Measurements from ENCODE around the gene CCL27.
A peak's percentile ranks its signal among the peaks of the same experiment; 100 is the strongest.

Gene CCL27

GRCh38 chr9:34690983-34691935 lies 28.8 kb upstream of the CCL27 start, which contains the start of gene CCL19:
CCL19 (minus strand) TSS chr9:34691276; CDS start chr9:34691139, 137 bp downstream.
- no peaks in the 10 kb centered on the region for H3K36me3 ChIP-seq (ENCODE audit: control insufficient read depth, insufficient read depth, low read length, severe bottlenecking)
- no peak within 1 kb of the TSS for H3K4me3 ChIP-seq (ENCODE audit: low read length)
- peaks cover 21% of the 10 kb centered on the region for H3K4me1 ChIP-seq (ENCODE audit: control insufficient read depth, insufficient read depth, low read length)
- no peak within 1 kb of the TSS for H3K9ac ChIP-seq (ENCODE audit: low read length)
- H3K9me3 ChIP-seq (ENCODE audit: control insufficient read depth, low read length): no peaks in the 10 kb centered on the region
- no peaks in the 10 kb centered on the region for H3K27me3 ChIP-seq (replicated peaks; ENCODE audit: control insufficient read depth, insufficient read depth, low read length)
- DNase-seq (ENCODE audit: low read depth): no peak

- H3K4me1 ChIP-seq (ENCODE audit: control insufficient read depth, insufficient read depth, low read length): peaks cover 37% of the 10 kb centered on the region
- H3K27me3 ChIP-seq (replicated peaks; ENCODE audit: control insufficient read depth, insufficient read depth, low read length): no peaks in the 10 kb centered on the region
- H3K36me3 ChIP-seq (ENCODE audit: control insufficient read depth, insufficient read depth, low read length, severe bottlenecking): no peaks in the 10 kb centered on the region
- H3K9ac ChIP-seq (ENCODE audit: low read length): no peak overlapping the region
- no peak overlapping the region for H3K4me3 ChIP-seq (ENCODE audit: low read length)
- DNase-seq (ENCODE audit: low read depth): no peak
- no peaks in the 10 kb centered on the region for H3K9me3 ChIP-seq (ENCODE audit: control insufficient read depth, low read length)
These were observed 27.1 kb upstream of the CCL27 start for GRCh38 chr9:34689512-34689911.

- peaks cover 37% of the 10 kb centered on the region for H3K4me1 ChIP-seq (ENCODE audit: control insufficient read depth, insufficient read depth, low read length)
- H3K9me3 ChIP-seq (ENCODE audit: control insufficient read depth, low read length): no peaks in the 10 kb centered on the region
- no peak for DNase-seq (ENCODE audit: low read depth)
- no peaks in the 10 kb centered on the region for H3K27me3 ChIP-seq (replicated peaks; ENCODE audit: control insufficient read depth, insufficient read depth, low read length)
- H3K9ac ChIP-seq (ENCODE audit: low read length): no peak overlapping the region
- H3K4me3 ChIP-seq (ENCODE audit: low read length): no peak overlapping the region
- H3K36me3 ChIP-seq (ENCODE audit: control insufficient read depth, insufficient read depth, low read length, severe bottlenecking): no peaks in the 10 kb centered on the region
These were observed 26.6 kb upstream of the CCL27 start for GRCh38 chr9:34689116-34689470.

GRCh38 chr9:34688329-34689115 lies 26.1 kb upstream of the CCL27 start:
- no peak overlapping the region for H3K4me3 ChIP-seq (ENCODE audit: low read length)
- H3K36me3 ChIP-seq (ENCODE audit: control insufficient read depth, insufficient read depth, low read length, severe bottlenecking): no peaks in the 10 kb centered on the region
- no peaks in the 10 kb centered on the region for H3K27me3 ChIP-seq (replicated peaks; ENCODE audit: control insufficient read depth, insufficient read depth, low read length)
- H3K4me1 ChIP-seq (ENCODE audit: control insufficient read depth, insufficient read depth, low read length): peaks cover 37% of the 10 kb centered on the region
- H3K9me3 ChIP-seq (ENCODE audit: control insufficient read depth, low read length): no peaks in the 10 kb centered on the region
- DNase-seq (ENCODE audit: low read depth): no peak
- H3K9ac ChIP-seq (ENCODE audit: low read length): no peak overlapping the region

GRCh38 chr9:34687276-34688030 lies 25.0 kb upstream of the CCL27 start:
- Histone ChIP-seq H3K9me3 (ENCODE audit: control insufficient read depth, low read length) (no peaks in the 10 kb centered on the region), H3K27me3 (replicated peaks; ENCODE audit: control insufficient read depth, insufficient read depth, low read length) (no peaks in the 10 kb centered on the region), H3K4me1 (ENCODE audit: control insufficient read depth, insufficient read depth, low read length) (peaks cover 37% of the 10 kb centered on the region), H3K4me3 (ENCODE audit: low read length) (peak overlapping the region; percentile 6), H3K36me3 (ENCODE audit: control insufficient read depth, insufficient read depth, low read length, severe bottlenecking) (no peaks in the 10 kb centered on the region), H3K9ac (ENCODE audit: low read length) (peak overlapping the region; percentile 14)
- DNase-seq (ENCODE audit: low read depth): no peak

GRCh38 chr9:34686732-34687131 lies 24.3 kb upstream of the CCL27 start:
- H3K27me3 ChIP-seq (replicated peaks; ENCODE audit: control insufficient read depth, insufficient read depth, low read length): no peaks in the 10 kb centered on the region
- H3K4me1 ChIP-seq (ENCODE audit: control insufficient read depth, insufficient read depth, low read length): peaks cover 37% of the 10 kb centered on the region
- H3K36me3 ChIP-seq (ENCODE audit: control insufficient read depth, insufficient read depth, low read length, severe bottlenecking): no peaks in the 10 kb centered on the region
- DNase-seq (ENCODE audit: low read depth): no peak
- peak overlapping the region; percentile 14 for H3K9ac ChIP-seq (ENCODE audit: low read length)
- peak overlapping the region; percentile 6 for H3K4me3 ChIP-seq (ENCODE audit: low read length)
- H3K9me3 ChIP-seq (ENCODE audit: control insufficient read depth, low read length): no peaks in the 10 kb centered on the region

GRCh38 chr9:34686231-34686630 lies 23.8 kb upstream of the CCL27 start:
- H3K4me1 ChIP-seq (ENCODE audit: control insufficient read depth, insufficient read depth, low read length): peaks cover 37% of the 10 kb centered on the region
- no peaks in the 10 kb centered on the region for H3K36me3 ChIP-seq (ENCODE audit: control insufficient read depth, insufficient read depth, low read length, severe bottlenecking)
- H3K27me3 ChIP-seq (replicated peaks; ENCODE audit: control insufficient read depth, insufficient read depth, low read length): no peaks in the 10 kb centered on the region
- no peaks in the 10 kb centered on the region for H3K9me3 ChIP-seq (ENCODE audit: control insufficient read depth, low read length)
- DNase-seq (ENCODE audit: low read depth): no peak
- peak overlapping the region; percentile 75 for H3K9ac ChIP-seq (ENCODE audit: low read length)
- H3K4me3 ChIP-seq (ENCODE audit: low read length): peak overlapping the region; percentile 31

- no peaks in the 10 kb centered on the region for H3K27me3 ChIP-seq (replicated peaks; ENCODE audit: control insufficient read depth, insufficient read depth, low read length)
- no peaks in the 10 kb centered on the region for H3K9me3 ChIP-seq (ENCODE audit: control insufficient read depth, low read length)
- peak overlapping the region; percentile 31 for H3K4me3 ChIP-seq (ENCODE audit: low read length)
- H3K9ac ChIP-seq (ENCODE audit: low read length): peak overlapping the region; percentile 75
- no peak for DNase-seq (ENCODE audit: low read depth)
- peaks cover 37% of the 10 kb centered on the region for H3K4me1 ChIP-seq (ENCODE audit: control insufficient read depth, insufficient read depth, low read length)
- H3K36me3 ChIP-seq (ENCODE audit: control insufficient read depth, insufficient read depth, low read length, severe bottlenecking): no peaks in the 10 kb centered on the region
These were observed 23.1 kb upstream of the CCL27 start for GRCh38 chr9:34685591-34685990.

- no peak overlapping the region for H3K9ac ChIP-seq (ENCODE audit: low read length)
- no peaks in the 10 kb centered on the region for H3K36me3 ChIP-seq (ENCODE audit: control insufficient read depth, insufficient read depth, low read length, severe bottlenecking)
- H3K4me3 ChIP-seq (ENCODE audit: low read length): no peak overlapping the region
- no peaks in the 10 kb centered on the region for H3K9me3 ChIP-seq (ENCODE audit: control insufficient read depth, low read length)
- no peaks in the 10 kb centered on the region for H3K27me3 ChIP-seq (replicated peaks; ENCODE audit: control insufficient read depth, insufficient read depth, low read length)
- DNase-seq (ENCODE audit: low read depth): no peak
- peaks cover 37% of the 10 kb centered on the region for H3K4me1 ChIP-seq (ENCODE audit: control insufficient read depth, insufficient read depth, low read length)
These were observed 22.4 kb upstream of the CCL27 start for GRCh38 chr9:34684816-34685215.

- no peaks in the 10 kb centered on the region for H3K9me3 ChIP-seq (ENCODE audit: control insufficient read depth, low read length)
- H3K9ac ChIP-seq (ENCODE audit: low read length): no peak overlapping the region
- no peaks in the 10 kb centered on the region for H3K27me3 ChIP-seq (replicated peaks; ENCODE audit: control insufficient read depth, insufficient read depth, low read length)
- H3K36me3 ChIP-seq (ENCODE audit: control insufficient read depth, insufficient read depth, low read length, severe bottlenecking): no peaks in the 10 kb centered on the region
- no peak for DNase-seq (ENCODE audit: low read depth)
- peaks cover 37% of the 10 kb centered on the region for H3K4me1 ChIP-seq (ENCODE audit: control insufficient read depth, insufficient read depth, low read length)
- no peak overlapping the region for H3K4me3 ChIP-seq (ENCODE audit: low read length)
These were observed 21.7 kb upstream of the CCL27 start for GRCh38 chr9:34684145-34684544.

GRCh38 chr9:34675869-34676268 lies 13.4 kb upstream of the CCL27 start:
- Histone ChIP-seq H3K36me3 (ENCODE audit: control insufficient read depth, insufficient read depth, low read length, severe bottlenecking) (no peaks in the 10 kb centered on the region), H3K9ac (ENCODE audit: low read length) (peak overlapping the region; percentile 56), H3K4me1 (ENCODE audit: control insufficient read depth, insufficient read depth, low read length) (peaks cover 17% of the 10 kb centered on the region), H3K27me3 (replicated peaks; ENCODE audit: control insufficient read depth, insufficient read depth, low read length) (no peaks in the 10 kb centered on the region), H3K4me3 (ENCODE audit: low read length) (no peak overlapping the region), H3K9me3 (ENCODE audit: control insufficient read depth, low read length) (no peaks in the 10 kb centered on the region)
- DNase-seq (ENCODE audit: low read depth): peak; percentile 31

All from adipocyte (in vitro differentiated cells).